Measurements from ENCODE around the gene EFCAB6.

EFCAB6 gene

GRCh38 chr22:43553451-43554258 lies 258.4 kb downstream of the EFCAB6 start:
- in situ Hi-C loops (cut with HindIII; ENCODE audit: low sequenced_read_pairs), result no loop called here
- TF ChIP-seq, protein P1, sequence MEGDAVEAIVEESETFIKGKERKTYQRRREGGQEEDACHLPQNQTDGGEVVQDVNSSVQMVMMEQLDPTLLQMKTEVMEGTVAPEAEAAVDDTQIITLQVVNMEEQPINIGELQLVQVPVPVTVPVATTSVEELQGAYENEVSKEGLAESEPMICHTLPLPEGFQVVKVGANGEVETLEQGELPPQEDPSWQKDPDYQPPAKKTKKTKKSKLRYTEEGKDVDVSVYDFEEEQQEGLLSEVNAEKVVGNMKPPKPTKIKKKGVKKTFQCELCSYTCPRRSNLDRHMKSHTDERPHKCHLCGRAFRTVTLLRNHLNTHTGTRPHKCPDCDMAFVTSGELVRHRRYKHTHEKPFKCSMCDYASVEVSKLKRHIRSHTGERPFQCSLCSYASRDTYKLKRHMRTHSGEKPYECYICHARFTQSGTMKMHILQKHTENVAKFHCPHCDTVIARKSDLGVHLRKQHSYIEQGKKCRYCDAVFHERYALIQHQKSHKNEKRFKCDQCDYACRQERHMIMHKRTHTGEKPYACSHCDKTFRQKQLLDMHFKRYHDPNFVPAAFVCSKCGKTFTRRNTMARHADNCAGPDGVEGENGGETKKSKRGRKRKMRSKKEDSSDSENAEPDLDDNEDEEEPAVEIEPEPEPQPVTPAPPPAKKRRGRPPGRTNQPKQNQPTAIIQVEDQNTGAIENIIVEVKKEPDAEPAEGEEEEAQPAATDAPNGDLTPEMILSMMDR (IDR thresholded peaks at IDR 0.05; ENCODE audit: low read depth, low read length, missing control alignments), result no peak
- H3K4me3 ChIP-seq (ENCODE audit: low read depth, low read length), result no peak overlapping the region
- no peak for DNase-seq (ENCODE audit: low read depth)

DNA sequence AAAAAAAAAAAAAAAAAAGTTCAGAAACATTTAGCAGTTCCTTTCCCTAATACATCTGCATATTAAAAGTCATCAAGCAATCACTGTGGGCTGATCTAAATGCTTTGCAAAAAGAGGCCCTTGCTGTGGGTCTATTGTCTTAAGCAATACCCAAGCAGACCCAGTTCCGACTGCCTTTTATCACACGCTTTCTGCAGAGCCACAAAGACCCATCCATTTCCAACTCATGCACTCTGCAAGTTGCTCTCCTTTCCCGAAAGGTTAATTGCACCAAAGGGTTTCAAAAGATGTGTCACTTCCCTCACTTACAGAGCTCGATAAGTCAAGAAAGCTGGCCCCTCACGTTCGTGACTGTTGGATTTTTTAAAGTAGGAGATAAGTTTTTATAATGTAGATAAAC lies 261.4 kb downstream of the EFCAB6 start:
- no peak overlapping the region for H3K4me3 ChIP-seq (ENCODE audit: low read depth, low read length)
- DNase-seq (ENCODE audit: low read depth), result no peak
- TF ChIP-seq, protein P1 (IDR thresholded peaks at IDR 0.05; ENCODE audit: low read depth, low read length, missing control alignments), result no peak
- in situ Hi-C loops (cut with HindIII; ENCODE audit: low sequenced_read_pairs), result no loop called here

DNA sequence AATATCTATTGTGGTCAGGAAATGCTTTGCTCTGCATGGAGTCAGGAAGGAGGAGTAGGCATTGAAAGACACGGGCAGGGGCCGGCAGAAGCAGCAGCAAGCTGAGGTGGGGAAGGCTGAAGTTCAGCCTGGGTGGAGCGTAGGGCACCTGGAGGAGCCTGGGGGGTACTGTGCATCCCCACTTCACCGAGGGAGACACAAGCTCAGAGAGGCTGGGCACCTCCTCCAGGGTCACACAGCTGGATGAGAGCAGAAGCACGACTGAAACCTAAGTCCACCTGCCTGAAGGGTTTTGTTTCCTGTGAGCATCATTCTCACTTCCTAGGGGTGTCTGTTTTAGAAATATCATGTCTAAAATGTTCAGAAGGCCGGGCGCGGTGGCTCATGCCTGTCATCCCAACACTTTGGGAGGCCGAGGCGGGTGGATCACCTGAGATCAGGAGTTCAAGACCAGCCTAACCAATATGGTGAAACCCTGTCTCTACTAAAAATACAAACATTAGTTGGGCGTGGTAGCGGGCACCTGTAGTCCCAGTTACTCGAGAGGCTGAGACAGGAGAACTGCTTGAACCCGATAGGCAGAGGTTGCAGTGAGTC lies 262.0 kb downstream of the EFCAB6 start:
- TF ChIP-seq, protein P1 (IDR thresholded peaks at IDR 0.05; ENCODE audit: low read depth, low read length, missing control alignments), result no peak
- in situ Hi-C loops (cut with HindIII; ENCODE audit: low sequenced_read_pairs), result no loop called here
- no peak overlapping the region for H3K4me3 ChIP-seq (ENCODE audit: low read depth, low read length)
- DNase-seq (ENCODE audit: low read depth), result no peak

- TF ChIP-seq, protein P1 (IDR thresholded peaks at IDR 0.05; ENCODE audit: low read depth, low read length, missing control alignments), result no peak
- DNase-seq (ENCODE audit: low read depth), result no peak
- in situ Hi-C loops (cut with HindIII; ENCODE audit: low sequenced_read_pairs), result no loop called here
- no peak overlapping the region for H3K4me3 ChIP-seq (ENCODE audit: low read depth, low read length)
Measured at GRCh38 chr22:43546186-43546585, 265.9 kb downstream of the EFCAB6 start.

DNA sequence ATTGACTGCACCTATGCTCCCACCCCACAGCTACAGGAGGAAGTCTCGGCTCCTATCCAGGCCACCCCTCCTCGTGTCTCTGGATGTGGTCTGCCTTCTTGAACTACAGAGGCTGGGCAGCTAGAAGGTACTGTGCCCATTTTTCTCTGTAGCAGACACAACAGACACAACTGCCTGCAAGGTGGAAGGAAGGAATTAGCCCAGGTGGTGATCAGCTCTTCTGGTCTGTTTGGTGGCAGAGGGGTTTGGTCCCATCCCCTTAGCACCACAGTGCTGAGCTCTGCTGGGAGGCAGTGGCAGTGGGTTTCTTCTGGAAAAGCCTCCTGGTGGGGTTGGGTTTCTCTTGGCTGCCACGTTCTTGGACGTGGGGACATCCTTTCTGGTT lies 267.8 kb downstream of the EFCAB6 start:
- TF ChIP-seq, protein P1 (IDR thresholded peaks at IDR 0.05; ENCODE audit: low read depth, low read length, missing control alignments), result no peak
- no peak for DNase-seq (ENCODE audit: low read depth)
- in situ Hi-C loops (cut with HindIII; ENCODE audit: low sequenced_read_pairs), result no loop called here
- H3K4me3 ChIP-seq (ENCODE audit: low read depth, low read length), result no peak overlapping the region

DNA sequence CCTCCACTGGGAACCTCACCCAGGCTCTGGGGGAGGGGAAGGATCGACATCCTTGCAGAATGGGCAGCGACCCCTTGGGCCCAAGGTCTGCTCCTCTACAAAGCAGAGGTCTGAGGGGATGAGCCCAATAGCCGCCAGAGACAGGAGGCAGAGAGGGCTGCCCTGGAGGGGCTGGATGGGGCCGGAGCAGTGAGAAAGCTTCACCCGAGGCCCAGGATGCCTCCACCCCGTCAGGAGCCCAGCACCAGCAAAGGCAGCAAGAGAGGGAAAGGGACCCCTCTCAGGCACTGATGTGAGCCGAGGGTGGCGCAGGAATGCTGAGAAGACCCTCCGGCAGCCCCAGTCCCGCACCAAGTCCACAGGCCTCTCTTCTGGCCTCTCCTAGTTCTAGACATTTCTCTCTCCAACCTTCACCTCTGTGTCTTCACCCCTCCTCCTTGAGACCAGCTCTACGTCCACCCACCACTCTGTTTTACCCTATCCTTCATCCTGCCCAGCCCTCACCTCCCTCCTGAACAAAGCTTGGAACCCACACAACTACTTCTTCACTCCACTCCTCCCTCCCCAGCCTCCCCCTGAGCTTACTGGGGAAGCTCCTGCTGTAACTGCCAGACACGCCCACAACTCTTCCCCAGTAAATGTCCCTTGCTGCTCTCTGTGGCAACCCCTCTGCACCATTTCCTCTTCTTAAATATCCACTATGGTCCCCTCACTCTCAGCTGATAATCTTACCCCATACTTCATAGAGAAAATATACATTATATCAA lies 268.4 kb downstream of the EFCAB6 start:
- DNase-seq (ENCODE audit: low read depth), result no peak
- TF ChIP-seq, protein P1 (IDR thresholded peaks at IDR 0.05; ENCODE audit: low read depth, low read length, missing control alignments), result no peak
- in situ Hi-C loops (cut with HindIII; ENCODE audit: low sequenced_read_pairs), result no loop called here
- no peak overlapping the region for H3K4me3 ChIP-seq (ENCODE audit: low read depth, low read length)

All from astrocyte of the cerebellum (primary cell).